PC-9 (cell line): ENCODE results near the gene EWSR1. TPM values are rescaled to one million over a fixed set of nuclear protein-coding genes. Genes with fewer than 3 reads are reported as not detected.

Experiments
- BruUV-seq: library from RNA; stranded (reverse); fragments of 400-500 nt; replicated peaks from 2 replicates; lab custom pipeline; 2021; lab: Mats Ljungman, UMichigan
- CTCF ChIA-PET: fragments of 300-600 bp; sonication (Branson Sonifier 250); formaldehyde crosslinking; loops from one replicate; lab custom pipeline; 2022; ENCODE audit warnings: antibody characterized with exemption; lab: Charles Lee
- POLR2A ChIA-PET: fragments of 300-600 bp; sonication (Branson Sonifier 250); formaldehyde crosslinking; loops from one replicate; lab custom pipeline; 2022; ENCODE audit warnings: antibody characterized with exemption; ENCODE audit not compliant: unreplicated experiment; lab: Charles Lee
- DNase-seq, 2 experiments: peaks; one replicate each; pipeline versions ENCODE4 v3.0.0 to v3.0.0-alpha.2; 2015 to 2022; ENCODE audit warnings: mixed read lengths in 1 of 2
- H2AFZ ChIP-seq: fragments of 200-600 bp; sonication (generic); 2 replicates; pipeline ENCODE4 v1.8.1; 2017; ENCODE audit warnings: antibody characterized with exemption
- H3F3A ChIP-seq: fragments of 200-600 bp; sonication (generic); 2 replicates; pipeline ENCODE4 v1.8.1; 2017; ENCODE audit warnings: antibody characterized with exemption, mild to moderate bottlenecking, low read depth; ENCODE audit not compliant: insufficient read depth
- H3K27ac ChIP-seq: fragments of 200-600 bp; sonication (generic); 2 replicates; pipeline ENCODE4 v1.6.1; 2016; ENCODE audit warnings: mixed run types
- H3K27me3 ChIP-seq: fragments of 200-600 bp; sonication (generic); 2 replicates; pipeline ENCODE4 v1.6.1; 2016; ENCODE audit warnings: low read depth, mixed run types; ENCODE audit not compliant: insufficient read depth
- H3K36me3 ChIP-seq: fragments of 200-600 bp; sonication (generic); 2 replicates; pipeline ENCODE4 v1.6.1; 2016; ENCODE audit warnings: low read depth, mixed run types
- H3K4me1 ChIP-seq: fragments of 200-600 bp; sonication (generic); replicated peaks from 2 replicates; pipeline ENCODE4 v1.6.1; 2016; ENCODE audit warnings: mixed run types; ENCODE audit not compliant: insufficient read depth
- H3K4me2 ChIP-seq: fragments of 200-600 bp; sonication (generic); 2 replicates; pipeline ENCODE4 v1.6.1; 2017; ENCODE audit warnings: mixed run types
- H3K4me3 ChIP-seq: fragments of 200-600 bp; sonication (generic); 2 replicates; pipeline ENCODE4 v1.6.1; 2016; ENCODE audit warnings: mixed run types
- H3K79me2 ChIP-seq: fragments of 200-600 bp; sonication (generic); 2 replicates; pipeline ENCODE4 v1.6.1; 2017; ENCODE audit warnings: low read depth, mixed run types
- H3K9me2 ChIP-seq: fragments of 200-600 bp; sonication (generic); 2 replicates; pipeline ENCODE4 v1.8.1; 2017; ENCODE audit warnings: mild to moderate bottlenecking; ENCODE audit not compliant: insufficient read depth
- H3K9me3 ChIP-seq: fragments of 200-600 bp; sonication (generic); 2 replicates; pipeline ENCODE4 v1.8.1; 2016; ENCODE audit warnings: low read depth; ENCODE audit not compliant: insufficient read depth
- H4K20me1 ChIP-seq: fragments of 200-600 bp; sonication (generic); 2 replicates; pipeline ENCODE4 v1.8.1; 2017; ENCODE audit not compliant: insufficient read depth
- CTCF ChIP-seq: fragments of 200-600 bp; sonication (generic); conservative IDR thresholded peaks from 2 replicates; pipeline ENCODE4 v1.6.1; 2017; ENCODE audit warnings: mixed run types, antibody characterized with exemption, mild to moderate bottlenecking, moderate library complexity
- EZH2 ChIP-seq: fragments of 200-600 bp; sonication (generic); IDR thresholded peaks from 2 replicates; pipeline ENCODE4 v1.8.0; 2017; ENCODE audit warnings: antibody characterized with exemption, low read depth
- intact Hi-C: fragments of 100-400 bp; cut with micrococcal nuclease; formaldehyde crosslinking; loops from one replicate; pipeline ENCODE4 v1.10.0; 2022; ENCODE audit not compliant: unreplicated experiment
- total RNA-seq: library from RNA; stranded (reverse); gene quantifications from 2 replicates; pipeline ENCODE4 v1.2.3, GENCODE V29; 2021

EWSR1 gene
- total RNA-seq, 1 experiment from 2014 or later: 200 TPM

- Histone ChIP-seq H3K36me3 (no peaks in the 10 kb centered on the region), H3F3A (peaks cover 8% of the 10 kb centered on the region; the same call in 1 of the 2 replicates), H2AFZ (no peak overlapping the region), H3K4me1 (peaks cover 3% of the 10 kb centered on the region), H3K4me2 (no peak overlapping the region), H3K9me2 (no peaks in the 10 kb centered on the region), H3K27ac (no peak overlapping the region), H3K4me3 (no peak overlapping the region), H3K9me3 (no peaks in the 10 kb centered on the region), H3K79me2 (no peaks in the 10 kb centered on the region), H4K20me1 (no peaks in the 10 kb centered on the region), H3K27me3 (no peaks in the 10 kb centered on the region)
- no TSS peak for BruUV-seq
- TF ChIP-seq EZH2: no peak
- TF ChIP-seq CTCF: no peak
- no peak for DNase-seq
- ChIA-PET POLR2A (no interaction called here), CTCF (no interaction called here)
- intact Hi-C loops: no loop called here
Measured at GRCh38 chr22:29316141-29316828, 48.2 kb downstream of the EWSR1 start.

- TF ChIP-seq EZH2 (no peak), CTCF (no peak)
- Histone ChIP-seq H3K4me2 (no peak overlapping the region), H4K20me1 (no peaks in the 10 kb centered on the region), H3K9me3 (no peaks in the 10 kb centered on the region), H3K36me3 (no peaks in the 10 kb centered on the region), H2AFZ (no peak overlapping the region), H3F3A (peaks cover 11% of the 10 kb centered on the region; the same call in 1 of the 2 replicates), H3K27me3 (no peaks in the 10 kb centered on the region), H3K9me2 (no peaks in the 10 kb centered on the region), H3K79me2 (no peaks in the 10 kb centered on the region), H3K4me3 (no peak overlapping the region), H3K27ac (no peak overlapping the region), H3K4me1 (no peaks in the 10 kb centered on the region)
- intact Hi-C loops: no loop called here
- DNase-seq: no peak
- BruUV-seq: no TSS peak
- CTCF ChIA-PET: no interaction called here
- POLR2A ChIA-PET: interaction anchor here (0.6 kb wide), 1 partner anchor 254 kb away, joined by 9 read pairs; no protein-coding TSS in a partner anchor
Measured at GRCh38 chr22:29317827-29318454, 49.9 kb downstream of the EWSR1 start.

GRCh38 chr22:29319072-29319471 is 51.0 kb downstream of the EWSR1 start:
- no peak for DNase-seq
- intact Hi-C loops: no loop called here
- no TSS peak for BruUV-seq
- Histone ChIP-seq H3F3A (peaks cover 7% of the 10 kb centered on the region; the same call in 1 of the 2 replicates), H3K36me3 (no peaks in the 10 kb centered on the region), H3K79me2 (no peaks in the 10 kb centered on the region), H3K9me2 (no peaks in the 10 kb centered on the region), H3K4me2 (no peak overlapping the region), H3K9me3 (no peaks in the 10 kb centered on the region), H2AFZ (no peak overlapping the region), H3K4me3 (no peak overlapping the region), H3K4me1 (no peaks in the 10 kb centered on the region), H3K27me3 (no peaks in the 10 kb centered on the region), H3K27ac (no peak overlapping the region), H4K20me1 (no peaks in the 10 kb centered on the region)
- ChIA-PET POLR2A (no interaction called here), CTCF (interaction anchor here (0.6 kb wide), 1 partner anchor 1521 kb away, joined by 3 read pairs; no protein-coding TSS in a partner anchor)
- TF ChIP-seq EZH2 (no peak), CTCF (no peak)
